ENCODE data around the gene FAAP20. TPM values are rescaled to one million over a fixed set of nuclear protein-coding genes. Genes with fewer than 3 reads are reported as not detected.
A peak's percentile ranks its signal among the peaks of the same experiment; 100 is the strongest.
"Not testable (repeated sequence)": the region's sequence is repeated elsewhere in the genome, so short reads cannot be mapped to it uniquely, and the experiment has no call there.

FAAP20 gene
- total RNA-seq, 1 donor from 2014 or later: 40.5 TPM

DNA sequence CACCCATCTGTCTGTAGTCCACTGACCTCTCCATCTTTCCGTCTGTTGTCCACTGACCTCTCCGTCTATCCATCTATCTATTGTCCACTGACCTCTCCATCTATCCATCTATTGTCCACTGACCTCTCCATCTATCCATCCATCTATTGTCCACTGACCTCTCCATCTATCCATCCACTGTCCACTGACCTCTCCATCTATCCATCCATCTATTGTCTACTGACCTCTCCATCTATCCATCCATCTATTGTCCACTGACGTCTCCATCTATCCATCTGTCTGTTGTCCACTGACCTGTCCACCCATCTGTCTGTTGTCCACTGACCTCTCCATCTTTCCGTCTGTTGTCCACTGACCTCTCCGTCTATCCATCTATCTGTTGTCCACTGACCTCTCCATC, 46.7 kb downstream of the FAAP20 start:
- intact Hi-C loops (cut with DNase I); DNase-seq (ENCODE audit: low spot score): not testable (repeated sequence)

DNA sequence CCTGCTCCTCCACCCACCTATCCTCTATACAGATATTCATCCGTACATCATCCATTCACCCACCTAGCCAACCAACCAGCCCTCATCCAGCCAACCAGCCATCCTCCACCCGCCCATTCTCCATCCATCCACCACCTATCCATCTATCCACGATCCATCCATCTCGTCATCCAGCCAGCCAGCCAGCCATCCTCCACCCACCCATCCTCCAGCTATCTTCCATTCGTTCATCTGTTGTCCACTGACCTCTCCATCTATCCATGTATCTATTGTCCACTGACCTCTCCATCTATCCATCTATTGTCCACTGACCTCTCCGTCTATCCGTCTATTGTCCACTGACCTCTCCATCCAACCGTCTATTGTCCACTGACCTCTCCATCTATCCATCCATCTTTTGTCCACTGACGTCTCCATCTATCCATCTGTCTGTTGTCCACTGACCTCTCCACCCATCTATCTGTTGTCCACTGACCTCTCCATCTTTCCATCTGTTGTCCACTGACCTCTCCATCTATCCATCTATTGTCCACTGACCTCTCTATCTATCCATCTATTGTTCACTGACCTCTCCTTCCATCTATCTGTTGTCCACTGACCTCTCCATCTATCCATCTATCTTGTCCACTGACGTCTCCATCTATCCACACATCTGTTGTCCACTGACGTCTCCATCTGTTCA, 47.6 kb downstream of the FAAP20 start:
- no peak for DNase-seq (ENCODE audit: low spot score)
- intact Hi-C loops (cut with DNase I): no loop called here

DNA sequence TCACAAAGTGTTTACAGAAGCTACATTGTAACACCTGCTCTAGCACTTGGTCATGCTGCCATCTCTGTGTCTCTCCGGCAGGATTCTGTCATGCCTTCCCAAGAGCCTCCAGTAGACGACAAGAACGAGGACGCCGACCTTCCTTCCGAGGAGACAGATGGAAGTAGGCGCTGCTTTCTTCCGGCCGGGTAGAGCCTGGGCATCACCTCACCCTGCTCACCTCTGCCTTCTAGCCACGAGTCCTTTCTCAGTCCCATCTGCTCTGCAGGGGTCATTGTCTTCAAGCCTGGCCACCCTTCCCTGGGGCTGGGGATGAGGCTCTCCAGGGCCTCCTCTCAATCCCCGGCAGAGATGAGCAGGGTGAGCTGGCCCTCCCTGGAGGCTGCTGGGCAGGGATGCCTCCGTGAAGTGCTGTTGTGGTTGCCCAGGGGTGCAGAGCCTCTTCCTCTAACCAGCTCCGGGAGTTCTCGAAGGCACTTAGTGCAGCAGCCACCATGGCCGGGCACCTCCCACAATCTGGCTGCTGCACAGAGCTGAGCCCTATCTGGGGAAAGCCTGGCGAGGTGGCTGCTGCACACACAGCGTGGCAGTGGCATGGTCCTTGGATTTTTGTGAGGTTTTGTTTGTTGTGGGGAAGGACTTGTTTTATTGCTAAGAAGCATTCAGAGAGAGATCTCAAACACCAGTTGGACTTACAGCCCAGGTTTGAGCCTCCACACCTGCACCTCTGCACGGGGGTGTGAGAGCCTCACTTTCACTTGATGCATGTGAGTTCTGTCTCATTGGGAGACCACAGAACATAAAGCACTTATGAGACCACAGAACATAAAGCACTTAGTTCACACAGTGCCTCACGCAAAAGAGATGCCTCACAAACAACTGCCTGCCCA, 48.4 kb downstream of the FAAP20 start:
- intact Hi-C loops (cut with DNase I): no loop called here
- DNase-seq (ENCODE audit: low spot score): no peak

DNA sequence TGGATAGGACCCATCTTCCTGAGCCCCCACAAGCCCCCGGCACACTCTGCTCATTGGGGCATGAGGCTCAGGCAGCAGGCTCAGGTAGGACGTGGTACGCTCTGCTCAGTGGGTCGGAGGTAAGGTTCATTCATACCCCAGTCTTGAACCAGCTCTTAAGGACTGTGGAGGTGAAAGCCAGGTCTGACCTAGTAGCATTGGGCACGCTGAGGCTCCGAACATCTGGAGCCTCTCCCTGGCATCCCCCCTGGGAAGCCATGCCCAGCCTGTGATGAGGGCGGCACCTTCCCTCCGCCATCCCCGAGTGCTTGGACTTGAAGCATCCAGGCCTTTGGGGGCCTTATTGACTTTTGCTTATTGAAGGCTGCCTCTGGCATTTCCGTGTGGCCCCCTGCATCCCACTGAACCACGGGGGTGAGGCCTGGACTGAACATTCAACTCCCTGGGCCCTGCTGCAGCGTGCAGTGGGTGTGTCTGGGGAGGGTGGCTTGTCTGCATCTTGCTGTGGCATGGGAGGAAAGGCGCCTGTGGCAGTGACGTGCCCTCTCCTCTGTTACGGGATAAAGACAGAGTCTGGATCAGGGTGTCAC, 50.0 kb downstream of the FAAP20 start:
- intact Hi-C loops (cut with DNase I): no loop called here
- peak; percentile 54 for DNase-seq (ENCODE audit: low spot score)

DNA sequence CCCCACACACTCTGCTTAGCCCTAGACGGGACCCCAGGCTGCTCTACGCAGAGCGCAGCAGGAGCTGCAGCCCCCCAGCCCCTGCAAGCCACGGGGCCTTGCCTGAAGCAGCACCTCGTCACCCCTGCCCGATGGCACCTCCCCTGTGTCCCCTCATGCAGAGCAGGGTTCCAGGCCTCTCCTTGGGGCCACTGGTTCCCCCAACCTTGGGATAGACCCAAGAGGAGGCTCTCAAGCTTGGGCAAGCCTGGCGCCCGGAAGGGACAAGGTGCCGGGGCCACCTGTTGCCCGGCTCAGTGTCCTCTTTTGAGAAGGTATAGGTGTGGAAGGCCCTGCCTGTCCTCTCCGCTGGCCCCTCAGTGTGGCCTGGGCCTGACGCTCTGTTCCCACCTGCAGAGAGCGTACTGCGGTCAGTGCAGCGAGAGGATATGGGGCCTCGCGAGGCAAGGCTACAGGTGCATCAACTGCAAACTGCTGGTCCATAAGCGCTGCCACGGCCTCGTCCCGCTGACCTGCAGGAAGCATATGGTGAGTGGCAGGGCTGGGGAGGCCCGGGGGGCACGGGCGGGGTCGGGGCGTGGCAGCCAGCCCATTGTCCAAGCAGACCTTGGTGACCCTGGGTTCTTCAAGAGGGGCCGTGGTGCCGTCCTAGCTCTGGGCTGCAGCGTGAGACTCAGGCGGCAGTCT, 50.6 kb downstream of the FAAP20 start:
- intact Hi-C loops (cut with DNase I): no loop called here
- DNase-seq (ENCODE audit: low spot score): peak; percentile 43

DNA sequence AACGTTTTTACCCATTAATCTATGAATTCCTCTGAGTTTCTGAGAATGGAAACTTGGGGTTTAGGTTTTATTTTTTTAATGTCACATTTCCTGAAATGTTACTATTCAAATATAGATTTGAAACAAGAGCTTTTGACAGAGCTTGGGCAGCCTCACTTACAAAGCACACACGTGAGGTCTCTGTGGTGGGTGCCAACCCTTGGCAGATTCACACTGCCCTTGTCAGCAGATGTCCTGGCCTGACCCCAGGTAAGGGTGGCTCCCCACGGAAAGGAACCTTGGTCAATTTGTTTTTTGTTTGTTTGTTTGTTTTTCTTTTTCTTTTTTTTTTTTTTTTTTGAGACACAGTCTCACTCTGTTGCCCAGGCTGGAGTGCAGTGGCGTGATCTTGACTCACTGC, 53.5 kb downstream of the FAAP20 start:
- intact Hi-C loops (cut with DNase I): no loop called here
- DNase-seq (ENCODE audit: low spot score): no peak

Other genes starting within 250 kb of the FAAP20 start
- not detected for gene CFAP74, start 191.0 kb downstream of the FAAP20 start, total RNA-seq
- gene GABRD, start 175.4 kb downstream of the FAAP20 start, total RNA-seq: 1.1 TPM
- 13.9 TPM for gene PRKCZ, start 144.4 kb downstream of the FAAP20 start, total RNA-seq
- 39.9 TPM for gene SKI, start 33.5 kb upstream of the FAAP20 start, total RNA-seq
- gene MORN1, start 196.8 kb upstream of the FAAP20 start, total RNA-seq: 3.6 TPM
- gene RER1, start 197.1 kb upstream of the FAAP20 start, total RNA-seq: 81.9 TPM
- gene PEX10, start 217.8 kb upstream of the FAAP20 start, total RNA-seq: 18.1 TPM

Data from cardiac septum (tissue), 1 donor.